ENCODE measurements around the gene KBTBD7. TPM values are rescaled to one million over a fixed set of nuclear protein-coding genes. Genes with fewer than 3 reads are reported as not detected.

The KBTBD7 gene
- total RNA-seq, 4 donors from 2014 or later, result 4.5 to 11.1 (median 9.3) TPM

GRCh38 chr13:41145136-41145908, 49.0 kb downstream of the KBTBD7 start:
- Histone ChIP-seq H3K27ac (no peak overlapping the region), H3K4me1 (no peaks in the 10 kb centered on the region), H3K4me3 (no peak overlapping the region), H3K27me3 (no peaks in the 10 kb centered on the region), H3K36me3 (peaks cover 0 to 33% (median 0%) of the 10 kb centered on the region in 3 donors), H3K9me3 (peaks cover 0 to 32% (median 11%) of the 10 kb centered on the region in 4 donors)
- 58 to 62% methylated on average over 4 of the region's 4 CpGs for WGBS, 2 donors
- TF ChIP-seq EP300 (IDR thresholded peaks at IDR 0.05), result no peak
- no peak for TF ChIP-seq CTCF (IDR thresholded peaks at IDR 0.05)
- DNase-seq (ENCODE audit: low spot score in 2 of 2), result no peak

GRCh38 chr13:41144576-41144975, 49.8 kb downstream of the KBTBD7 start:
- 68 to 90% methylated on average over 2 of the region's 2 CpGs for WGBS, 2 donors
- TF ChIP-seq CTCF (IDR thresholded peaks at IDR 0.05) (no peak), EP300 (IDR thresholded peaks at IDR 0.05) (no peak), POLR2A (IDR thresholded peaks at IDR 0.05) (no peak)

More at GRCh38 chr13:41144576-41144975, 49.8 kb downstream of the KBTBD7 start:
- peaks cover 0 to 26% (median 0%) of the 10 kb centered on the region in 3 donors for H3K36me3 ChIP-seq
- H3K4me1 ChIP-seq, result no peaks in the 10 kb centered on the region
- H3K27ac ChIP-seq, result no peak overlapping the region
- DNase-seq (ENCODE audit: low spot score in 2 of 2), result no peak
- no peak overlapping the region for H3K4me3 ChIP-seq
- no peaks in the 10 kb centered on the region for H3K27me3 ChIP-seq
- H3K9me3 ChIP-seq, result peaks cover 0 to 24% (median 11%) of the 10 kb centered on the region in 4 donors

Other genes with a start within 250 kb of the KBTBD7 start
- 100 to 1,000 TPM in 2 of 4 donors, 10 to 100 TPM in 2; 54.6 to 118 (median 98.6) TPM for gene ELF1, start 175.3 kb downstream of the KBTBD7 start, total RNA-seq
- 10 to 100 TPM; 10.2 to 27.1 (median 15.5) TPM for gene WBP4, start 133.1 kb downstream of the KBTBD7 start, total RNA-seq
- 10 to 100 TPM in 1 of 4 donors, 1 to 10 TPM in 3; 8.1 to 14.2 (median 9.0) TPM for gene KBTBD6, start 61.8 kb downstream of the KBTBD7 start, total RNA-seq
- gene MTRF1, start 69.0 kb upstream of the KBTBD7 start, total RNA-seq, result 10 to 100 TPM in 1 of 4 donors, 1 to 10 TPM in 3; 2.5 to 27.3 (median 7.3) TPM
- gene NAA16, start 116.7 kb upstream of the KBTBD7 start, total RNA-seq, result 10 to 100 TPM; 28.7 to 45.3 (median 37.6) TPM

Measured in tibial nerve (tissue), 4 donors.